GM21381 (cell line): Measurements from ENCODE around the gene TTC4.

Source experiments
- ATAC-seq: cut with Tn5 transposase; IDR thresholded peaks from one replicate; pipeline ENCODE4 v1.9.1; 2021; ENCODE audit warnings: mild to moderate bottlenecking, moderate library complexity; ENCODE audit not compliant: unreplicated experiment

Gene TTC4

DNA sequence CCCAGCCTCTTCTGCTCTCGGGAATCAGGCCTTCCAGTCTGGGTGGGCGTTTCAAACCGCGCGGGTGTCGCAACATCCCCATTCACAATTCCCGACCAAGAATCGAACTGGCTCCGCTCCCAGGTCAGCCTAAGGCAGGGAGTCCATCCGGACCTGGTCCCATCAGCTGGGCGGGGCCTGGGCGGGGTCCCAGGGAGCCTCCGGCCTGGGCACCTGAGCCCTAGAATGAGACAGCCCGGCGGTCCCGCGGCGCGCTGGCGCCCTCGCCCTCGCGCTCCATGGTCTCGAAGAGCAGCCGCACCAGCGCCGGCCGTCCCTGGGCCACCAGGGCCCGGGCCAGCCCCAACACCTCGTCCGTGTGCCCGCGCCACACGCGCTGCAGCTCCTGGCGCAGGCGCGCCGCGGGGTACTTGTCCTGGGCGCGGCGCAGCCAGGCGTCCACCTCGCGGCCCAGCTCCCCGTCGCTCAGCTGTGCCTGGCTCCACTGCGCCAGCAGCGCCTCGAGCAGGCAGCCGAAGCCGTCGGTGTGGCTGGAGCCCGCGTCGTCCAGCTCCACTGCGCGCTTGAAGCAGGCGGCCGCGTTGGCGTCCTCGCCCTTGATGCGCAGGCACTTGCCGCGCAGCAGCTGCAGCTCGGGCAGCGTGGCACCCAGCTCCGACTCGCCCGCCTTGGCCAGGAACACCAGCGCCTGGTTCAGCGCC is 65.5 kb downstream of the TTC4 start:
- ATAC-seq, result no peak

GRCh38 chr1:54782156-54782555 is 66.5 kb downstream of the TTC4 start:
- ATAC-seq, result no peak

DNA sequence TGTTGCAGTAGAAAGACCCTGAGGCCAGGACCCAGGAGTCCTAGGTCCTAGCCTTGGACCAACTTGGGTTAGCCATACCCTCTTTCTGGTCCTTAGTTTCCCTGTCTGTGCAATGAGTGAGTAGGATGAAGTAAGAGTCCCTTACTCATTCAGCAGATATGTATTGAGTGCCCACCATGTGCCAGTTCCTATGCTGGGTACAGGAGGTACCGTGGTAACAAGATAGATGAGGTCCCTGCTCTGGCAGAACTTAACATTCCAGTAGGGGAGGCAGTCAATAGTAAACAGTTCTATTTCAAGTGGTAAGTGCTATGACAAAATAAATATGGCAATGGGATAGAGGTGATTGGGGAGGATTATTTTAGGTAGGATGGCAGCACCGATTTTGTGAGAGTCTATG is 66.9 kb downstream of the TTC4 start:
- ATAC-seq, result no peak

DNA sequence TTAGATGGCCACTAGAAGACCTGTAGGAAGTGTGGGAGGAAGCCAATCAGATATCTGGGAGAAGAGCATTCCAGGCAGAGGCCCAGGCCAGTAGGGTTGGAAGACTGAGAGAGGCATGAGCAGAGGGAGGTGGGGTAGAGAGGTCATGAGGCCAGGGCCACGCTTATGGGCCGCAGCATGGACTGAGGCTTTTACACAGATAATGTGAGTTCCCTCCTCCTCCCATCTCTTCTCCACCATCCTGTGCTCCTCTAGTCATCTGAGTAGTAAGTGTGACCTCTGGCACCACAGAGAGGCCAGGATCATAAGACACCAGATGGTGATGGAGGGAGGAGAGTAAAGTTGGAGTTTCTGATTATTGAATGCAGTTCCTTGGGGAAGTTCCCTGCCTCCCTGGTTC is 68.4 kb downstream of the TTC4 start:
- ATAC-seq, result no peak

DNA sequence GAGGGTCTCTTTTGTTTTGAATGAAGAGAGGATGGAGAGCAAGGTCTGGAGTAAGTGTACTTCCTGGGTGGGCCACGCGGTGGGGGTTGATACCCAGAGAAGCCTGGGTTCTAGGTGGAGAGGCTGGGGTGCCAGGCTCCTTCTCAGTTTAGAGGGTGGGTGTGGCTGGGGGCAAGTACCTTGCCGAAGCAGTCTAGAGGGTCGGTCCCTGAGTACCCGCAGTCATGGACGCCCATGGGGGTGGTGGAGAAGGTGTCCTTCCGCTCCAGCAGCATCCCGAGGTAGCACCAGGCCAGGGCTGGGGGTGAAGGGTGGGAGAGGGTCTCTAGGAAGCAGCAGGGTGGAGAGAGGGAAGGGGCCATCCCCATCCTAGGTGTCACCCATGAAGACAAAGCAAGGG is 71.1 kb downstream of the TTC4 start:
- no peak for ATAC-seq

- no peak for ATAC-seq
Measured at GRCh38 chr1:54787604-54788003, 71.9 kb downstream of the TTC4 start.

DNA sequence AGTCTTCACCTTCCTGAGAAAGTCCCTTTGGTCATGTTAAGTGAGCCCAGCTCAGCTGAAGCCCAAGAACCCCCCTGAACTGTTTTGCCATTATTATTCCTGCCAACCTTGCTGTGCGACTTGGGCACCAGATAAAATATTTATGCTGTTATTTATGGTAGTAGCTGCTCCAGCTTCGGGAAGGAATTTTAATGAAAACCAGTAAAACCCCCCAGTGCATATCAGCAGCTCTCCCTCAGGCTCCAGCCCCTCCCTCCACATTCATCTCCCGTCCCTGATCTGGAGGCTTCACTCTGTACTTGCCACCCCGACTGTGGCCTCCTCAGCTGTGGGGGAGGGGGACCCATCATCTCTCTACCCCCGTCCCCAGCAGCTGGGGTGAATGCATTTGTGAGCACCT is 72.8 kb downstream of the TTC4 start:
- ATAC-seq, result no peak

DNA sequence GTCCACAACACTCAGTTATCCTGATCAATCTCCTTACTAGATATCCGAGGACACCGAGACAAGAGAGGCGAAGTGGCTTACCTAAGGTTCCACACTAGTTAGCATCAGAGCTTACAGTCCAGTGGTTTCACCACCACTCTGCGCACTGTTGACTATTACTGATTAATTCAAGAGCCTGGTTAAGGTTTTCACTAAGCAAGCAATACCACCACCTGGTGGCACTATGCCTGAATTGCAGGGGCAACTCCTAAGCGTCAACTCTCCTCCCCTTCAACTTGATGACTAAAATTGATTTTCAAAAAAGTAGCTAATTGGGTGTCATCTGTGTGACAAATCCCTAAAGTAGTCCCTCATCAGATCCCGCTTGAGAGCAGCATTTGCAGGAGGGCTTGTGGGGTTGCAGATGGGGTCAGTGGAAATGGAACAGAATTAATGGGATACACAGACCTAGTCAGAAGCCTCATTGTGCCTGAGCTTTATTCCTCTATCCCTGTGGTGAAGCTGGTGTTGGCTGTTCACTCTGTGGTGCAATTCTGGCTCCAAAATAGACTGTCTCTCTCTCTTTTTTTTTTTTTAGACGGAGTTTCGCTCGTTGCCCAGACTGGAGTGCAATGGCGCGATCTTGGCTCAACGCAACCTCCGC is 76.3 kb downstream of the TTC4 start:
- no peak for ATAC-seq
